ENCODE data around the gene AMBRA1.

The AMBRA1 gene

GRCh38 chr11:46421257-46421880, 172.5 kb downstream of the AMBRA1 start:
- no peak for DNase-seq
- intact Hi-C loops (cut with DNase I) = no loop called here

- intact Hi-C loops (cut with DNase I) = no loop called here
- no peak for DNase-seq
These were observed 173.3 kb downstream of the AMBRA1 start for GRCh38 chr11:46420513-46420912.

GRCh38 chr11:46418751-46419150, 175.1 kb downstream of the AMBRA1 start:
- intact Hi-C loops (cut with DNase I) = no loop called here
- DNase-seq = no peak

GRCh38 chr11:46417711-46418110, 176.1 kb downstream of the AMBRA1 start:
- intact Hi-C loops (cut with DNase I) = no loop called here
- no peak for DNase-seq

GRCh38 chr11:46414879-46415278, 178.9 kb downstream of the AMBRA1 start:
- intact Hi-C loops (cut with DNase I) = no loop called here
- DNase-seq = peak in 1 of 10 donors; percentile 87

- peak in 1 of 10 donors; percentile 69 for DNase-seq
- intact Hi-C loops (cut with DNase I) = no loop called here
These were observed 179.4 kb downstream of the AMBRA1 start for GRCh38 chr11:46414466-46414796.

GRCh38 chr11:46413760-46414465, 179.9 kb downstream of the AMBRA1 start:
- intact Hi-C loops (cut with DNase I) = no loop called here
- DNase-seq = no peak

GRCh38 chr11:46410021-46410420, 183.8 kb downstream of the AMBRA1 start:
- DNase-seq = peak in 1 of 10 donors; percentile 86
- intact Hi-C loops (cut with DNase I) = no loop called here

- DNase-seq = peak in 1 of 10 donors; percentile 68
- intact Hi-C loops (cut with DNase I) = no loop called here
These were observed 185.3 kb downstream of the AMBRA1 start for GRCh38 chr11:46408407-46408986.

GRCh38 chr11:46407635-46408034, 186.2 kb downstream of the AMBRA1 start:
- intact Hi-C loops (cut with DNase I) = no loop called here
- no peak for DNase-seq

GRCh38 chr11:46404476-46405017, 189.3 kb downstream of the AMBRA1 start:
- peak in 1 of 10 donors; percentile 29 for DNase-seq
- intact Hi-C loops (cut with DNase I) = no loop called here

GRCh38 chr11:46402957-46403902, 190.6 kb downstream of the AMBRA1 start:
- intact Hi-C loops (cut with DNase I) = no loop called here
- peak in 2 of 10 donors; percentile 18 to 66 for DNase-seq

- intact Hi-C loops (cut with DNase I) = no loop called here
These were observed 196.3 kb downstream of the AMBRA1 start for GRCh38 chr11:46397526-46397925.

GRCh38 chr11:46393759-46394158, 200.1 kb downstream of the AMBRA1 start:
- peak in 1 of 10 donors; percentile 56 for DNase-seq
- intact Hi-C loops (cut with DNase I) = no loop called here

More at GRCh38 chr11:46397526-46397925, 196.3 kb downstream of the AMBRA1 start:
- DNase-seq = peak in 2 of 10 donors; percentile 76 to 77

GRCh38 chr11:46393231-46393616, 200.6 kb downstream of the AMBRA1 start:
- no peak for DNase-seq
- intact Hi-C loops (cut with DNase I) = no loop called here

GRCh38 chr11:46392421-46393230, 201.2 kb downstream of the AMBRA1 start:
- DNase-seq = peak in 9 of 10 donors; percentile 56 to 95 (median 75)
- intact Hi-C loops (cut with DNase I) = no loop called here

- intact Hi-C loops (cut with DNase I) = no loop called here
- peak in 9 of 10 donors; percentile 40 to 95 (median 69) for DNase-seq
These were observed 202.0 kb downstream of the AMBRA1 start, which contains the start of gene CHRM4 for GRCh38 chr11:46391578-46392420. Gene CHRM4 (minus strand): TSS chr11:46391776. CDS start chr11:46386557, 5,219 bp downstream.

- intact Hi-C loops (cut with DNase I) = no loop called here
- DNase-seq = peak in 1 of 10 donors; percentile 62
These were observed 202.6 kb downstream of the AMBRA1 start for GRCh38 chr11:46391186-46391577.
